ENCODE results near the gene C1QTNF9.
"Not testable (repeated sequence)": the region's sequence is repeated elsewhere in the genome, so short reads cannot be mapped to it uniquely, and the experiment has no call there.

C1QTNF9 gene

GRCh38 chr13:24281188-24282008 lies 28.0 kb upstream of the C1QTNF9 start:
- in situ Hi-C loops (cut with HindIII; ENCODE audit: low sequenced_read_pairs): no loop called here

- in situ Hi-C loops (cut with HindIII; ENCODE audit: low sequenced_read_pairs): no loop called here
Observed at GRCh38 chr13:24282256-24282655, 27.1 kb upstream of the C1QTNF9 start.

DNA sequence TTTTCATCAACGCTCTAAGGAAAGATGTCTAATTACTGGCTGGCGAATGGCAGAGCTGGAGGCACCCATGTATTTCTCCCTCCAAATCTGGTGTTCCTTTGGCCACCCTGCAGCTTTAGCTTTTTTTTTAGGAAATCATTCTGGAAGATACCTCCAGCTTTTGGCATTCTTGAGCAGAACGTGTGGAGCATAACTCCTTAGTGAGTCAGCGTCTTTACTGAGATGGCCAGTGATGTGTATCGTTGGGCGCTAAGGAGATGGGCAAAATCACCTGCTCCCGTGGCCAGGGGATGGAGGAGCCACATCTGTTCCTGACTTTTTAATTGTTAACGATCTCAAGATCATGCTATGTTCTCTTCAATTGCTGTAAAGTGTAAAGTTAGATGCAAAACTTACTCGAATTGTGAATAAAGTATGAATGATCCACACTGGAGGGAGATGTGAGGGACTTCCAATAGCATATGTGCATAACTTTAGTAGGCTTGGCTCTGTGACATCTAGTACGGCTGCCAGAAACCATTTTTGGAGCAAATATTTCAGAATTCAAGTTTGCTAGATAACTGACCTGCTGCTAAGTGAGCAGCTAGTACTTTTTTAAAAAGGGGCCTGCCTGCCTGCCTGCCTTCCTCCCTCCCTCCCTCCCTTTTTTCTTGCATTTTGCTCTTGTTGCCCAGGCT lies 24.4 kb upstream of the C1QTNF9 start:
- in situ Hi-C loops (cut with HindIII; ENCODE audit: low sequenced_read_pairs): no loop called here

DNA sequence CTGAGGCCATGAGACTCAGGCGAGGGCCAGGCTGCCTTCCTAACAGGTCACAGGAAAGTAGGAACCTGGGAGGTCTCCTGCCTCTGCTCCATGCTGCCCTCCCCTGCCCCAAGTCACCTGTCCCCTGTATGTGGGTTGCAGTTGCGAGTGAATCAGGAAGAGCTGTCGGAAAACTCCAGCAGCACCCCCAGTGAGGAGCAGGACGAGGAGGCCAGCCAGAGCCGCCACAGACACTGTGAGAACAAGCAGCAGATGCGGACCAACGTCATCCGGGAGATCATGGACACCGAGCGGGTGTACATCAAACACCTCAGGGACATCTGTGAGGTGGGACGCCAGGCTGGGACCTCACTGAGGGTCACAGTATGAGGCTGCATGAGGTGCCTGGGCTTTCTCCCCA lies 22.8 kb upstream of the C1QTNF9 start:
- in situ Hi-C loops (cut with HindIII; ENCODE audit: low sequenced_read_pairs): no loop called here

DNA sequence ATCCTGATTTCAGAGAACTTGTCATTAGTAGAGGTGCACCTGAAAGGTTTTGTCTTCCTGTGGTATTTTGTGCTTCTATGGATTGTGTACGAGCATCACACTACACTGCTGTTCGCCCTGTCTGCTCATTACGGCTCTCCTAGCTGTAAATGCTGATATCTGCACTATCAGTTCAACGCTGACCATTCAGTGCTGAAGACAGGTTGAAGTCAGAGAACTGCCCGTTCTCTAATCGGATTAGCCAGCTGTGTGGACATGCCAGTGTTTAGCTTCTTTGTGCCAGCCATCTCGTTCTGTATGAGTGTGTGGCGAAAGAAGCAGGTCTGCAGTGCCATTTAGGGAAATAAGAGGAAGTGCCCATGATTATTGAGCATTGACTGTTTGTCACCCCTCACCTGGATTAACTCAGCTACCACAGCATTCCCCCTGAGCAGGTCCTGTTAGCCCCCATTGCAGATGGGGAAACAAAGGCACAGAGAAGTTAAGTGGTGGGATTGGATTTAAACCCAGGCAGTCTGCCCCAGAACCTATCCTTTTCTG lies 21.6 kb upstream of the C1QTNF9 start:
- in situ Hi-C loops (cut with HindIII; ENCODE audit: low sequenced_read_pairs): no loop called here

DNA sequence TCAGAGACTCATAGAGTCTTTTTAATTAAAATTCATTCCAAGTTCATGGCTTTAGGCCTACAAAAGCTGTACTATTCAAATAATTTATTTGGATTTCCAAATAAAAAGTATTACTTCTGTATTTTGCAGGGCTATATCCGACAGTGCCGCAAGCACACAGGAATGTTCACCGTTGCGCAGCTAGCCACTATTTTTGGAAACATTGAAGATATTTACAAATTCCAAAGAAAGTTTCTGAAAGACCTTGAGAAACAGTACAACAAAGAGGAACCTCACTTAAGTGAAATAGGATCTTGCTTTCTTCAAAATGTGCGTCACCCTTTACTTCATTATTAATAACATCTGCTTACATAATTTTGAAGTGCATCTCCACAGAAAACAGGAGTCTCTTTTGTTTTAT lies 20.5 kb upstream of the C1QTNF9 start:
- in situ Hi-C loops (cut with HindIII; ENCODE audit: low sequenced_read_pairs): no loop called here

GRCh38 chr13:24290280-24290932 lies 19.0 kb upstream of the C1QTNF9 start:
- in situ Hi-C loops (cut with HindIII; ENCODE audit: low sequenced_read_pairs): no loop called here

DNA sequence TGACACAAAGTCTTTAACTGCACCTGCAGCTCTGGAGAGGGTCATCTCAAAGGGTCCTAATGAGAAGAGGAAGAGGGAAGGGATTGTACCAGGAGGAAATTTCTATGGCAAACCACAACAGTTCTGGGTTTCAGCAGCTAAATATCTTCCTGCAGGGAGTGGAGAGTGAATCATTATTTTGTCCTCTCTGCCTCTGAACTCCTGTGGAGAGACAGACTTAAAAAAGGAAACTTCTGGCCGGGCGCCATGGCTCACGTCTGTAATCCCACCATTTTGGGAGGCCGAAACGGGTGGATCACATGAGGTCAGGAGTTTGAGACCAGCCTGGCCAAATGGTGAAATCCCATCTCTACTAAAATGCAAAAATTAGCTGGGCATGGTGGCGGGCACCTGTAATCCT lies 16.9 kb upstream of the C1QTNF9 start:
- in situ Hi-C loops (cut with HindIII; ENCODE audit: low sequenced_read_pairs): no loop called here

GRCh38 chr13:24293746-24294145 lies 15.6 kb upstream of the C1QTNF9 start:
- in situ Hi-C loops (cut with HindIII; ENCODE audit: low sequenced_read_pairs): no loop called here

GRCh38 chr13:24299488-24300114 lies 9.8 kb upstream of the C1QTNF9 start:
- in situ Hi-C loops (cut with HindIII; ENCODE audit: low sequenced_read_pairs): no loop called here

DNA sequence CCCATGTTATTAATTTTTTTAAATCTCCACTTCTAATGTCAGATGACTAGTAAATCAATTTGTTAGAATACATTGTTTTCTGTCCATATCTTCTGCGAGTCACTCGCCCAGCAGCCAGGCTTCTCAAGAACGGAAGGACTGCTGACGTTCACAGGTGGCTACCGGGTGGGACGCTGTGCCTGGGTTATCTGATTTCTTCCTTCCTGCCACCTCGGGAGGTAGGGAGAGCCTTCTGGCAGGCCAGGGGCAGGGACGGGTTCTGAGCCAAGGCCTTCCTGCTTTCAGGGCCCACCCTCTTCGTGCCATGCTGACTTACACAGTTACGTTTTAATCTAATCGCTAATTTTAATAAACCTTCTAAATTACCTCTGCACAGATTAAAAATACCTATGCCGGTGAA lies 7.9 kb upstream of the C1QTNF9 start:
- in situ Hi-C loops (cut with HindIII; ENCODE audit: low sequenced_read_pairs): no loop called here

DNA sequence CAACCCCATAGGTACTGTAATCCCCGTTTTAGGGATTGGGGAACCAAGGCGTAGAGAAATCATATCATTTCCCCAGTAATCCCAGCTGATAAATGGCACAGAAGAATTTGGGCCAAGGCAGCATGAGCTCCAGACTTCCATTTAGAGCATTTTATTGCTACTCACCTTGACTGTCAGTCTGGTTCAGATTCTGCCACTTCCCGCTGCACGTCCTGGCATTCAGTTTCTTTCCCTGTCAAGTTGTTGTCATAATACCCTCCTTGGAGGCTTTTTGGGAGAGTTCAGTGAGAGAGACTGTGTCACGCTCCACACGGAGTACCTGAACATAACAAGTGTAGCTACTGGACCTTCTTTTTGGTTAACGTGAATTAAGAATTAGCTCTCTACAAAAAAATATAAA lies 7.5 kb upstream of the C1QTNF9 start:
- in situ Hi-C loops (cut with HindIII; ENCODE audit: low sequenced_read_pairs): no loop called here

- in situ Hi-C loops (cut with HindIII; ENCODE audit: low sequenced_read_pairs): no loop called here
Observed at GRCh38 chr13:24304620-24305019, 4.8 kb upstream of the C1QTNF9 start.

GRCh38 chr13:24306632-24307031 lies 2.7 kb upstream of the C1QTNF9 start:
- in situ Hi-C loops (cut with HindIII; ENCODE audit: low sequenced_read_pairs): no loop called here

GRCh38 chr13:24307211-24308067 lies 1.9 kb upstream of the C1QTNF9 start:
- in situ Hi-C loops (cut with HindIII; ENCODE audit: low sequenced_read_pairs): no loop called here

GRCh38 chr13:24308068-24308445 lies 1.3 kb upstream of the C1QTNF9 start:
- in situ Hi-C loops (cut with HindIII; ENCODE audit: low sequenced_read_pairs): no loop called here

GRCh38 chr13:24308488-24309020 lies 826 bp upstream of the C1QTNF9 start:
- in situ Hi-C loops (cut with HindIII; ENCODE audit: low sequenced_read_pairs): no loop called here

DNA sequence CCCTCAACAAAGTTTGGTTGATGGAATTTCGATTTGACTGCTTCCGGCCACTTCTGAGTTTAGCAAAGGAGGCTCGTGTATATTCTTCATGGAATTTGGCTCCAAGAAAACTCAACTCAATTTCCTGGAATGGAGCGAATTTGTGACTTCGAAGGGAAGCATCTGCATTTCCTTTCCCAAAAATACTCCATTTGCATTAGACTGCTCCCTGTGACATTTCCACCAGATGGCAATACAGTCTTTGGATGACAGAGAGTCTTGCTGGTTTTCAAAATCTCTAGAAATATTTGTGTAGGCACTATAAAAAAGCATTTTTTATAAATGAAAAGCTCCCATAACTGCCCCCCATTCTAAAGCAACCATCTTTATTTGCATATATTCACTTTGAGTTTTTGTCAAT lies 4.1 kb downstream of the C1QTNF9 start:
- in situ Hi-C loops (cut with HindIII; ENCODE audit: low sequenced_read_pairs): no loop called here

GRCh38 chr13:24317835-24318234 lies 8.5 kb downstream of the C1QTNF9 start:
- in situ Hi-C loops (cut with HindIII; ENCODE audit: low sequenced_read_pairs): not testable (repeated sequence)

DNA sequence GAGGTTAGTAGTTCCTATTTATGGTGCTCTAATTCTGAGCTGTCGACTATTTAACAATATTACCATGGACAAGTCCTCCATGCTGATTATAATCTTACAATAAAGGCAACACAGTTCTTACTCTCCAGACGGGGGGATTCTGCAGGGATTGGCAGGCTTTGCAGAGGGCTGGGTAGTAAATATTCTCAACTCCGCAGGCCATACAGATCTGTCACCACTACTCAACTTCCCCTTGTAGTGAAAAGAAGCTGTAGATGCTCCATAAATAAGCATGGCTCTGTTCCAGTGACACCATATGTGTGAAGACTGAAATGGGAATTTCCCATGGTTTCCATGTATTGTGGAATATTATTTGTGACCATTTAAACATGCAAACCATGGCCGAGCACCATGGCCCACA lies 9.5 kb downstream of the C1QTNF9 start:
- in situ Hi-C loops (cut with HindIII; ENCODE audit: low sequenced_read_pairs): not testable (repeated sequence)
